Measurements from ENCODE around the gene SUSD6.

- TF ChIP-seq ELF1 (IDR thresholded peaks at IDR 0.05) (no peak), TAF1 (IDR thresholded peaks at IDR 0.05; ENCODE audit: borderline replicate concordance, low read depth, low read length) (no peak), CTCF (IDR thresholded peaks at IDR 0.05) (no peak), EP300 (IDR thresholded peaks at IDR 0.05; ENCODE audit: borderline replicate concordance in 1 of 2, low read depth in 1 of 2, low read length in 1 of 2) (no peak), GATA2 (CRISPR knock-in tag; IDR thresholded peaks at IDR 0.05) (no peak), PBX3 (IDR thresholded peaks at IDR 0.05) (no peak), MAX (IDR thresholded peaks at IDR 0.05; ENCODE audit: low read depth) (no peak), RAD21 (IDR thresholded peaks at IDR 0.05; ENCODE audit: low read length) (no peak), USF2 (IDR thresholded peaks at IDR 0.05; ENCODE audit: borderline replicate concordance, low read depth, low read length) (no peak), REST (IDR thresholded peaks at IDR 0.05; ENCODE audit: low read depth, low read length) (no peak), SIN3A (IDR thresholded peaks at IDR 0.05; ENCODE audit: borderline replicate concordance, low read depth, low read length) (no peak), EZH2phosphoT487 (IDR thresholded peaks at IDR 0.05; ENCODE audit: borderline replicate concordance, low read depth) (no peak), FOSL2 (IDR thresholded peaks at IDR 0.05; ENCODE audit: borderline replicate concordance, low read depth) (no peak), POLR2AphosphoS5 (IDR thresholded peaks at IDR 0.05; ENCODE audit: low read depth, low read length) (no peak)
Measured at GRCh38 chr14:69741055-69741454, 129.7 kb downstream of the SUSD6 start.
